HepG2 (cell line): Measurements from ENCODE around the gene OBP2B. TPM values are rescaled to one million over a fixed set of nuclear protein-coding genes. Genes with fewer than 3 reads are reported as not detected.

Experiments
- ATAC-seq: fragments of 200-7000 bp; cut with Tn5 transposase; 3 replicates; pipeline ENCODE4 v1.9.1; 2020; ENCODE audit warnings: mild to moderate bottlenecking, moderate library complexity
- BruUV-seq: library from RNA; stranded (reverse); fragments of 400-500 nt; replicated peaks from 2 replicates; lab custom pipeline; 2021; lab: Mats Ljungman, UMichigan
- CTCF ChIA-PET: fragments of 300-600 bp; formaldehyde crosslinking; extraction: SDS; loops from one replicate; lab custom pipeline; 2021; ENCODE audit warnings: low total read pairs, inconsistent platforms, low intra/inter-chr PET ratio; lab: Yijun Ruan, JAX
- POLR2A ChIA-PET: fragments of 350-600 bp; sonication (Branson Sonifier 250); formaldehyde crosslinking; loops from one replicate; lab custom pipeline; 2020; ENCODE audit warnings: antibody characterized with exemption, inconsistent platforms; lab: Yijun Ruan, JAX
- DNase-seq: peaks from one replicate; pipeline ENCODE4 v3.0.0-alpha.2; 2015; ENCODE audit warnings: low spot score
- FAIRE-seq: peaks from 3 replicates; lab custom pipeline; 2011; peaks lifted over from hg19 to GRCh38; lab: Jason Lieb, UNC
- H2AFZ ChIP-seq: one replicate; pipeline ENCODE4 v1.6.1; 2011; ENCODE audit warnings: low read length, inconsistent platforms
- H3K27ac ChIP-seq: fragments of 300-600 bp; 3 replicates; pipeline ENCODE4 v1.8.0; 2011; ENCODE audit warnings: mixed run types, mild to moderate bottlenecking, mixed read lengths, low read length, inconsistent platforms; ENCODE audit not compliant: insufficient read depth; ENCODE audit errors: extremely low read length
- H3K27me3 ChIP-seq, 2 experiments: fragments of 200-600 bp in 1 of 2; 2 replicates in 1 of 2; 3 replicates in 1 of 2; pipeline versions ENCODE4 v1.6.0 to v1.8.0; 2011; ENCODE audit warnings: low read length in 2 of 2, mild to moderate bottlenecking in 2 of 2, moderate library complexity in 2 of 2, inconsistent platforms in 1 of 2; ENCODE audit not compliant: insufficient read depth in 2 of 2, control insufficient read depth in 1 of 2
- H3K36me3 ChIP-seq, 2 experiments: fragments of 200-600 bp in 1 of 2; replicated peaks in 1 of 2; 2 replicates in 1 of 2; 3 replicates in 1 of 2; pipeline versions ENCODE4 v1.5.1 to v1.8.0; 2011; ENCODE audit warnings: low read length in 2 of 2, inconsistent platforms in 1 of 2; ENCODE audit not compliant: insufficient read depth in 2 of 2, control insufficient read depth in 1 of 2
- H3K4me1 ChIP-seq: 2 replicates; pipeline ENCODE4 v1.5.1; 2012; ENCODE audit warnings: low read length, inconsistent platforms; ENCODE audit not compliant: insufficient read depth
- H3K4me2 ChIP-seq: 2 replicates; pipeline ENCODE4 v1.6.0; 2011; ENCODE audit warnings: low read depth, low read length, inconsistent platforms
- H3K4me3 ChIP-seq, 3 experiments: fragments of 200-600 bp in 1 of 3; sonication (generic), shearing (Covaris generic) in 1 of 3; replicated peaks in 1 of 3; 2 replicates each; pipeline ENCODE4 v1.5.1; 2011 to 2016; ENCODE audit warnings: low read length in 3 of 3, inconsistent platforms in 2 of 3, low read depth in 2 of 3, mild to moderate bottlenecking in 2 of 3, control low read depth in 1 of 3, mixed read lengths in 1 of 3; ENCODE audit not compliant: insufficient read depth in 1 of 3
- H3K79me2 ChIP-seq: one replicate; pipeline ENCODE4 v1.6.1; 2011; ENCODE audit warnings: low read length, inconsistent platforms; ENCODE audit not compliant: insufficient read depth
- H3K9ac ChIP-seq: 2 replicates; pipeline ENCODE4 v1.6.0; 2011; ENCODE audit warnings: mild to moderate bottlenecking, low read depth, low read length, inconsistent platforms; ENCODE audit not compliant: insufficient read depth
- H3K9me3 ChIP-seq: 2 replicates; pipeline ENCODE4 v1.5.1; 2012; ENCODE audit warnings: mild to moderate bottlenecking, low read length
- H4K20me1 ChIP-seq: 2 replicates; pipeline ENCODE4 v1.6.0; 2011; ENCODE audit warnings: inconsistent platforms, mild to moderate bottlenecking, low read length, moderate library complexity; ENCODE audit not compliant: insufficient read depth
- AHR ChIP-seq: IDR thresholded peaks from 2 replicates; pipeline ENCODE4 v1.6.1; 2018; ENCODE audit warnings: missing genetic modification reagents, missing compliant biosample characterization
- FOXC1 ChIP-seq: sonication (generic); formaldehyde crosslinking; IDR thresholded peaks from 2 replicates; pipeline ENCODE4 v1.8.0; 2022; ENCODE audit warnings: mild to moderate bottlenecking, missing genetic modification reagents, borderline replicate concordance
- HNF4G ChIP-seq, 2 experiments: sonication (generic) in 1 of 2; formaldehyde crosslinking in 1 of 2; IDR thresholded peaks; 2 replicates each; pipeline versions ENCODE4 v1.4.0 to v1.6.1; 2011 to 2020; ENCODE audit warnings: borderline replicate concordance in 2 of 2, low read depth in 2 of 2, mild to moderate bottlenecking in 2 of 2, low read length in 1 of 2, missing genetic modification reagents in 1 of 2, moderate library complexity in 1 of 2
- NR2F6 ChIP-seq, 2 experiments: IDR thresholded peaks; 2 replicates each; pipeline ENCODE4 v1.6.1; 2016; ENCODE audit warnings: antibody characterized with exemption in 1 of 2, mild to moderate bottlenecking in 1 of 2
- PHF8 ChIP-seq: sonication (generic); formaldehyde crosslinking; IDR thresholded peaks from 2 replicates; pipeline ENCODE4 v1.5.0; 2020; ENCODE audit warnings: missing genetic modification reagents
- PTBP1 ChIP-seq: fragments of 200-400 bp; formaldehyde crosslinking; IDR thresholded peaks from 2 replicates; pipeline ENCODE4 v1.6.1; 2018; ENCODE audit warnings: low read length, low read depth; ENCODE audit not compliant: poor library complexity, severe bottlenecking
- THYN1 ChIP-seq: sonication (generic); formaldehyde crosslinking; IDR thresholded peaks from 2 replicates; pipeline ENCODE4 v1.8.1; 2023; ENCODE audit warnings: low read depth, mild to moderate bottlenecking, moderate library complexity, missing genetic modification reagents, borderline replicate concordance
- ZBTB3 ChIP-seq: sonication (generic); formaldehyde crosslinking; IDR thresholded peaks from 2 replicates; pipeline ENCODE4 v1.4.0; 2020; ENCODE audit warnings: low read depth, mild to moderate bottlenecking, moderate library complexity, missing genetic modification reagents, borderline replicate concordance
- ZNF605 ChIP-seq: sonication (generic); formaldehyde crosslinking; IDR thresholded peaks from 2 replicates; pipeline ENCODE4 v1.8.0; 2022; ENCODE audit warnings: mild to moderate bottlenecking, missing genetic modification reagents
- ZNF619 ChIP-seq: sonication (generic); formaldehyde crosslinking; IDR thresholded peaks from 2 replicates; pipeline ENCODE4 v1.4.0; 2020; ENCODE audit warnings: mild to moderate bottlenecking, missing genetic modification reagents
- ZNF768 ChIP-seq: sonication (generic); formaldehyde crosslinking; IDR thresholded peaks from 2 replicates; pipeline ENCODE4 v1.4.0; 2020; ENCODE audit warnings: missing genetic modification reagents
- ZSCAN21 ChIP-seq: sonication (generic); formaldehyde crosslinking; IDR thresholded peaks from 2 replicates; pipeline ENCODE4 v1.8.0; 2022; ENCODE audit warnings: mild to moderate bottlenecking, missing genetic modification reagents, moderate library complexity, borderline replicate concordance
- WGBS: methylation state at CpG from one replicate; pipeline ENCODE4 v1.1.6; 2017; ENCODE audit warnings: low lambda C conversion rate; 5-methylcytosine and 5-hydroxymethylcytosine counted together
- in situ Hi-C: cut with HindIII; loops from 2 replicates; pipeline ENCODE4 v1.10.0; 2017; ENCODE audit warnings: low pct_unique_long_range_greater_than_20kb; ENCODE audit not compliant: extremely low pct_ligation_motif_present
- intact Hi-C: fragments of 100-400 bp; cut with micrococcal nuclease; formaldehyde crosslinking; loops from one replicate; pipeline ENCODE4 v1.10.0; 2022; ENCODE audit not compliant: unreplicated experiment
- polyA plus RNA-seq, 8 experiments: library from polyadenylated mRNA; depleted of rRNA in 3 of 8; stranded (reverse) in 7 of 8; unstranded in 1 of 8; fragments of >200 nt; fragmentation: Illumina TruSeq in 4 of 8; extraction: Trizol in 4 of 8; gene quantifications; 2 replicates each; pipeline versions ENCODE4 v1.2.1 to v1.2.3, GENCODE V29; 2011 to 2016; ENCODE audit warnings: low read depth in 4 of 8, missing spikeins in 1 of 8, mixed read lengths in 1 of 8; ENCODE audit not compliant: insufficient read depth in 1 of 8
- total RNA-seq, 5 experiments: library from RNA; depleted of rRNA; stranded (reverse); fragments of >200 nt; fragmentation: Illumina TruSeq; extraction: Trizol; gene quantifications; 2 replicates each; pipeline ENCODE4 v1.2.3, GENCODE V29; 2016; ENCODE audit warnings: low read depth in 1 of 5
- TF ChIP-seq, protein P1 (sequence below): sonication (generic); formaldehyde crosslinking; IDR thresholded peaks from 2 replicates; pipeline ENCODE4 v1.4.0; 2020; ENCODE audit warnings: missing genetic modification reagents
- TF ChIP-seq, protein P2 (sequence below): sonication (generic); formaldehyde crosslinking; IDR thresholded peaks from 2 replicates; pipeline ENCODE4 v1.4.0; 2020; ENCODE audit warnings: missing genetic modification reagents, mild to moderate bottlenecking, borderline replicate concordance

OBP2B gene
- total and polyA plus RNA-seq, 2 of the 13 experiments (the other 11 are each of a cell fraction or from before 2014, with no cell fraction given) = not detected

DNA sequence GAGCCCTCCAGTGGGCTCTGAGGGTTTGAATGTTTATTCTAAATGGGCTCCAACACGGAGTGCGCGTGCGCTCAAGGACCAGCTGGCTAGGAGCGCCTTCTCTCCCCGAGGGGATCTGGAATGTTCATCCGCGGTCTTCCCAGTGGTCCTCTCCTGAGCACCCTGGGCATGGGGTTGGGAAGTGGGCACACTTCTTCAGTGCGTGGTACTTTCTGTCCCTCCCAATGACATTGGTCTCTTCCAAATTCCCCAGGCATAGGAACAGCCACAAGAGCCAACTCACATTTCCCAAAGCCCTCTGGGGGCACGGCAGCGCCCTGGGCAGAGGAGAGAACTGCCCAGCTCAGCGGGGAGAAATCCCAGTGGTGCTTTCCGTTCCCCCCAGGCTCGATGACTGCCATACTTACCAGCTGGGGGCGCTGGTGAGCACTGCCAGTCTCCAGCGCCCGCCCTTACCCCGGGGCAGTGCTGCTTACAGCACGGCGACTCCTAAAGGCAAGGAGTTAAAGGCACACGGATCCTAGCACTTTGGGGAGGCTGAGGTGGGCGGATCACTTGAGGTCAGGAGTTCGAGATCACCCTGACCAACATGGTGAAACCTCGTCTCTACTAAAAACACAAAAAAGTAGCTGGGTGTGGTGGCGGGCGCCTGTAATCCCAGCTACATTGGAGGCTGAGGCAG lies 29.9 kb upstream of the OBP2B start (continued):
- no peak for TF ChIP-seq ZBTB3 (CRISPR knock-in tag)
- no peak for TF ChIP-seq THYN1 (CRISPR knock-in tag)
- TF ChIP-seq ZNF619 (CRISPR knock-in tag) = peak; percentile 29; the same call in 1 of the 2 replicates
- no peak for TF ChIP-seq ZSCAN21
- TF ChIP-seq ZNF605 (CRISPR knock-in tag) = no peak
- TF ChIP-seq PTBP1 = no peak
- no peak for TF ChIP-seq AHR (CRISPR knock-in tag)
- TF ChIP-seq ZNF768 (CRISPR knock-in tag) = peak; percentile 17; the same call in 1 of the 2 replicates
- TF ChIP-seq, protein P1, sequence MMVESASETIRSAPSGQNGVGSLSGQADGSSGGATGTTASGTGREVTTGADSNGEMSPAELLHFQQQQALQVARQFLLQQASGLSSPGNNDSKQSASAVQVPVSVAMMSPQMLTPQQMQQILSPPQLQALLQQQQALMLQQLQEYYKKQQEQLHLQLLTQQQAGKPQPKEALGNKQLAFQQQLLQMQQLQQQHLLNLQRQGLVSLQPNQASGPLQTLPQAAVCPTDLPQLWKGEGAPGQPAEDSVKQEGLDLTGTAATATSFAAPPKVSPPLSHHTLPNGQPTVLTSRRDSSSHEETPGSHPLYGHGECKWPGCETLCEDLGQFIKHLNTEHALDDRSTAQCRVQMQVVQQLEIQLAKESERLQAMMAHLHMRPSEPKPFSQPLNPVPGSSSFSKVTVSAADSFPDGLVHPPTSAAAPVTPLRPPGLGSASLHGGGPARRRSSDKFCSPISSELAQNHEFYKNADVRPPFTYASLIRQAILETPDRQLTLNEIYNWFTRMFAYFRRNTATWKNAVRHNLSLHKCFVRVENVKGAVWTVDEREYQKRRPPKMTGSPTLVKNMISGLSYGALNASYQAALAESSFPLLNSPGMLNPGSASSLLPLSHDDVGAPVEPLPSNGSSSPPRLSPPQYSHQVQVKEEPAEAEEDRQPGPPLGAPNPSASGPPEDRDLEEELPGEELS (CRISPR knock-in tag) = peak; percentile 6; the same call in 1 of the 2 replicates
- TF ChIP-seq, all 625 proteins: peak for 45

DNA sequence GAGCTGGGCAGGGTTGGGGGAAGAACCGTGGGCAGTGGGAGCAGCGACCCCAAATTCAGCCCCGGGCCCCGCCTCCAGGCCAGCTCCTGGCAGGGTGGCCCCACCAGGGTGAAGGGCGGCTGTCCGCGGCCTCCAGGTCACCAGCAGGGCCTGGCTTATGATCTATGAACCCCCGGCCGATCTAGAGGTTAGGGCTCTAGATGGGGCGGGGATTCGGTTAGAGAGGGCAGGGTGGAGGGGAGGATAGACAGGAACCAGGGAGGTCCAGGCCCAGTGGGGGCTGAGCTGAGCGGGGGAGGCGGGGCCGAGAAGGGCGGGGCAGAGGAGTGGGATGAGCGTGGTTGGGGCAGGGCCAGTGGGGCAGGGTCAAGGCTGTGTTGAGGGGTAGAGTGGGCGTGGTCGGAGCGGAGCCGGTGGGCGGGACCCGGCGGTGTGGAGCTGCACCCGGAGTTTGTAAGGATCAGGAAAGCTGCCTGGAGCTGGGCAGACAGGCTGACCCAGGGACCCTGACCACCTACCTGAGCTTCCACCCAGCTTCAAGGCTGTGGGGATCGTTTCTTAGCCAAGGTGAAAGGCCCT lies 29.3 kb upstream of the OBP2B start:
- Histone ChIP-seq H3K9me3 (no peaks in the 10 kb centered on the region), H3K27me3 (peaks cover 2 to 5% of the 10 kb centered on the region in 2 experiments; a peak in 2 of 5 replicates), H3K79me2 (no peaks in the 10 kb centered on the region), H3K27ac (peak overlapping the region; percentile 46), H3K9ac (0 out of 2 replicates have a peak overlapping the region, but pooled peaks have one; percentile 28), H3K4me1 (peaks cover 33% of the 10 kb centered on the region), H4K20me1 (no peaks in the 10 kb centered on the region), H3K4me2 (peak overlapping the region; percentile 83), H2AFZ (no peak overlapping the region), H3K36me3 (no peaks in the 10 kb centered on the region), H3K4me3 (peak overlapping the region; percentile 14 to 69 (median 25))
- FAIRE-seq = peak; percentile 83
- BruUV-seq = no TSS peak
- ATAC-seq = peak; percentile 92
- ChIA-PET CTCF (no interaction called here), POLR2A (interaction anchor here (0.8 to 1.2 kb wide), 2 partner anchors 208 to 222 kb away, joined by 3 read pairs; no protein-coding TSS in a partner anchor)
- peak; percentile 72 for DNase-seq
- intact Hi-C loops = no loop called here
- 9% methylated on average over 9 of the region's 25 CpGs for WGBS
- in situ Hi-C loops = no loop called here
- TF ChIP-seq NR2F6 (IDR thresholded peaks at IDR 0.05) (peak; percentile 53), NR2F6 (CRISPR knock-in tag; IDR thresholded peaks at IDR 0.05) (peak; percentile 79), PHF8 (0 out of 2 replicates have a peak, but pooled peaks have one; percentile 31), FOXC1 (CRISPR knock-in tag) (0 out of 2 replicates have a peak, but pooled peaks have one; percentile 27), HNF4G (IDR thresholded peaks at IDR 0.05; ENCODE audit: borderline replicate concordance, low read depth, low read length) (peak; percentile 27; the same call in 1 of the 2 replicates), HNF4G (CRISPR knock-in tag; IDR thresholded peaks at IDR 0.05; ENCODE audit: borderline replicate concordance, low read depth) (no peak)
- TF ChIP-seq, protein P2, sequence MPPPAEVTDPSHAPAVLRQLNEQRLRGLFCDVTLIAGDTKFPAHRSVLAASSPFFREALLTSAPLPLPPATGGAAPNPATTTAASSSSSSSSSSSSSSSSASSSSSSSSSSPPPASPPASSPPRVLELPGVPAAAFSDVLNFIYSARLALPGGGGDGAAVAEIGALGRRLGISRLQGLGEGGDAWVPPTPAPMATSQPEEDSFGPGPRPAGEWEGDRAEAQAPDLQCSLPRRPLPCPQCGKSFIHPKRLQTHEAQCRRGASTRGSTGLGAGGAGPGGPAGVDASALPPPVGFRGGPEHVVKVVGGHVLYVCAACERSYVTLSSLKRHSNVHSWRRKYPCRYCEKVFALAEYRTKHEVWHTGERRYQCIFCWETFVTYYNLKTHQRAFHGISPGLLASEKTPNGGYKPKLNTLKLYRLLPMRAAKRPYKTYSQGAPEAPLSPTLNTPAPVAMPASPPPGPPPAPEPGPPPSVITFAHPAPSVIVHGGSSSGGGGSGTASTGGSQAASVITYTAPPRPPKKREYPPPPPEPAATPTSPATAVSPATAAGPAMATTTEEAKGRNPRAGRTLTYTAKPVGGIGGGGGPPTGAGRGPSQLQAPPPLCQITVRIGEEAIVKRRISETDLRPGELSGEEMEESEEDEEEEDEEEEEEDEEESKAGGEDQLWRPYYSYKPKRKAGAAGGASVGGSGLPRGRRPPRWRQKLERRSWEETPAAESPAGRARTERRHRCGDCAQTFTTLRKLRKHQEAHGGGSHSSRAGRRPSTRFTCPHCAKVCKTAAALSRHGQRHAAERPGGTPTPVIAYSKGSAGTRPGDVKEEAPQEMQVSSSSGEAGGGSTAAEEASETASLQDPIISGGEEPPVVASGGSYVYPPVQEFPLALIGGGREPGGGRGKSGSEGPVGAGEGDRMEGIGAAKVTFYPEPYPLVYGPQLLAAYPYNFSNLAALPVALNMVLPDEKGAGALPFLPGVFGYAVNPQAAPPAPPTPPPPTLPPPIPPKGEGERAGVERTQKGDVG = 0 out of 2 replicates have a peak, but pooled peaks have one; percentile 15
